Esophagus muscularis mucosa (tissue), 3 donors: ENCODE measurements around the gene PIEZO1.

Experiments used
- CTCF ChIP-seq, 3 experiments: fragments of 200-600 bp in 2 of 3; fragments of 450-650 bp in 1 of 3; sonication (generic) in 2 of 3; IDR thresholded peaks; one replicate each; pipeline ENCODE4 v1.5.1; 2017 to 2019; ENCODE audit warnings: antibody characterized with exemption in 3 of 3, mild to moderate bottlenecking in 2 of 3, moderate library complexity in 1 of 3
- POLR2A ChIP-seq: fragments of 450-650 bp; IDR thresholded peaks from one replicate; pipeline ENCODE4 v1.6.1; 2017; ENCODE audit warnings: antibody characterized with exemption, moderate library complexity, mild to moderate bottlenecking, low read depth
- POLR2AphosphoS5 ChIP-seq, 2 donors: sonication (generic); formaldehyde crosslinking; IDR thresholded peaks; one replicate each; pipeline ENCODE4 v1.6.1; 2017; ENCODE audit warnings: antibody characterized with exemption in 2 of 2

DNA sequence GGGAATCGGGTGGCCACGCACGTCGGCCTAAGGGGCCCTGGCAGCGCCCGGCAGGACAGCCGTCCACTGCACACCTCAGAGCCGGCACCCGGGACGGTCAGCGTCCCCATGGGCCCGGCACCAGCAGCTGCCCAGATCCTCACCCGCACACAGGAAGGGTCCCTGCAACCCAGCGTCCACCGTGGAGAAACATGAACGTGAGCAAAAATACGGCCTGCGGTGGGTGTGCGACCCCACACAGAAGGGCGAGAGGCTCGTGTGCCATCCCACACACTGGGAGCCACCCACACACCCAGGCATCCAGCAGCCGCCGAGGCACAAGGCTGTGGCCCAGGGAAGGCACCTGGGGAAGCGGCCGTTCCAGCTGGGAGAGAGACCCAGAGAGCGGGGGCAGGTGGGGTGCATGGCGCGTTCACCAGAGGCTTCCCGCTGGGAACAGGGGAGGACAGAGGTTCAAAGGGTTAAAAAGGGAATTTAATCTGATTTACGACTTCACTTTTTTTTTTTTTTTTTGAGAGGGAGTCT lies 6.4 kb downstream of the PIEZO1 start:
- TF ChIP-seq POLR2A (no peak), CTCF (IDR thresholded peaks at IDR 0.05) (no peak), POLR2AphosphoS5 (IDR thresholded peaks at IDR 0.05) (no peak)
